B cell (primary cell): ENCODE data around the gene NAA80. TPM values are rescaled to one million over a fixed set of nuclear protein-coding genes. Genes with fewer than 3 reads are reported as not detected.

Source experiments
- ATAC-seq: fragments of 200-7000 bp; cut with Tn5 transposase; one replicate; pipeline ENCODE4 v1.10.0; 2021; ENCODE audit warnings: low read depth, mild to moderate bottlenecking, moderate number of reproducible peaks, moderate library complexity
- CTCF ChIA-PET: fragments of 350-600 bp; sonication (Branson Sonifier 250); formaldehyde crosslinking; loops from one replicate; lab custom pipeline; 2021; ENCODE audit warnings: antibody characterized with exemption, inconsistent platforms; lab: Charles Lee
- POLR2A ChIA-PET: fragments of 350-600 bp; sonication (Branson Sonifier 250); formaldehyde crosslinking; loops from one replicate; lab custom pipeline; 2021; ENCODE audit warnings: antibody characterized with exemption; lab: Charles Lee
- DNase-seq: peaks from one replicate; pipeline ENCODE4 v3.0.0; 2013
- H2AFZ ChIP-seq: 2 replicates; pipeline ENCODE4 v1.6.1; 2012; ENCODE audit warnings: mild to moderate bottlenecking, low read depth, low read length; ENCODE audit not compliant: insufficient read depth, poor library complexity, severe bottlenecking
- H3K27ac ChIP-seq, 2 donors: 1 replicate in 1 of 2; 2 replicates in 1 of 2; pipeline ENCODE4 v1.5.1; 2012 to 2013; ENCODE audit warnings: low read length in 2 of 2, mild to moderate bottlenecking in 2 of 2, moderate library complexity in 1 of 2
- H3K27me3 ChIP-seq, 4 experiments: fragments of 200-600 bp in 1 of 4; sonication (generic) in 1 of 4; replicated peaks in 1 of 4; 1 replicate in 2 of 4; 2 replicates in 2 of 4; pipeline versions ENCODE4 v1.6.1 to v1.7.0; 2013 to 2016; ENCODE audit warnings: low read length in 3 of 4, mild to moderate bottlenecking in 2 of 4, mixed read lengths in 1 of 4, moderate library complexity in 1 of 4; ENCODE audit not compliant: insufficient read depth in 4 of 4, control insufficient read depth in 3 of 4; ENCODE audit errors: control extremely low read depth in 1 of 4
- H3K36me3 ChIP-seq, 2 experiments: replicated peaks in 1 of 2; 1 replicate in 1 of 2; 2 replicates in 1 of 2; pipeline versions ENCODE4 v1.6.1 to v1.7.1; 2013; ENCODE audit warnings: low read length in 1 of 2; ENCODE audit not compliant: insufficient read depth in 2 of 2, control insufficient read depth in 1 of 2; ENCODE audit errors: control extremely low read depth in 1 of 2, extremely low read depth in 1 of 2
- H3K4me1 ChIP-seq, 2 donors: fragments of 200-600 bp in 1 of 2; sonication (generic) in 1 of 2; 1 replicate in 1 of 2; 2 replicates in 1 of 2; pipeline versions ENCODE4 v1.5.1 to v1.6.1; 2013 to 2017; ENCODE audit warnings: low read length in 2 of 2; ENCODE audit not compliant: control insufficient read depth in 2 of 2, insufficient read depth in 2 of 2
- H3K4me2 ChIP-seq: replicated peaks from 2 replicates; pipeline ENCODE3; 2012; ENCODE audit warnings: mild to moderate bottlenecking, low read depth, low read length; ENCODE audit not compliant: poor library complexity, severe bottlenecking
- H3K4me3 ChIP-seq, 5 experiments: fragments of 200-600 bp in 1 of 5; sonication (generic) in 1 of 5; 1 replicate in 3 of 5; 2 replicates in 2 of 5; pipeline versions ENCODE4 v1.5.1 to v1.7.0; 2011 to 2016; ENCODE audit warnings: low read length in 4 of 5, mild to moderate bottlenecking in 4 of 5, low read depth in 2 of 5, control low read depth in 1 of 5, moderate library complexity in 1 of 5; ENCODE audit not compliant: insufficient read depth in 1 of 5; ENCODE audit errors: control extremely low read depth in 1 of 5, extremely low read depth in 1 of 5
- H3K79me2 ChIP-seq: fragments of 200-600 bp; sonication (generic); one replicate; pipeline ENCODE4 v1.6.0; 2016; ENCODE audit warnings: low read length; ENCODE audit not compliant: control insufficient read depth, insufficient read depth
- H3K9ac ChIP-seq: fragments of 200-600 bp; sonication (generic); 2 replicates; pipeline ENCODE4 v1.6.1; 2017; ENCODE audit warnings: mild to moderate bottlenecking, low read length, moderate library complexity
- H3K9me3 ChIP-seq, 3 donors: one replicate each; pipeline versions ENCODE4 v1.6.1 to v1.7.1; 2013; ENCODE audit warnings: low read length in 2 of 3; ENCODE audit not compliant: control insufficient read depth in 2 of 3, insufficient read depth in 1 of 3; ENCODE audit errors: control extremely low read depth in 1 of 3
- H4K20me1 ChIP-seq: 2 replicates; pipeline ENCODE4 v1.6.0; 2012; ENCODE audit warnings: mild to moderate bottlenecking, low read length; ENCODE audit not compliant: insufficient read depth, control insufficient read depth, poor library complexity, severe bottlenecking
- H3K27ac Mint-ChIP-seq: one replicate; pipeline ENCODE4 v1.8.0; 2021; ENCODE audit warnings: mixed read lengths
- H3K27me3 Mint-ChIP-seq: one replicate; pipeline ENCODE4 v1.8.0; 2021; ENCODE audit warnings: mixed read lengths
- H3K4me1 Mint-ChIP-seq: one replicate; pipeline ENCODE4 v1.8.0; 2021; ENCODE audit warnings: mixed read lengths
- H3K4me3 Mint-ChIP-seq: one replicate; pipeline ENCODE4 v1.8.0; 2021; ENCODE audit warnings: mixed read lengths
- H3K9me3 Mint-ChIP-seq: one replicate; pipeline ENCODE4 v1.8.0; 2022; ENCODE audit warnings: mixed read lengths; ENCODE audit not compliant: insufficient read depth
- CTCF ChIP-seq: fragments of 200-600 bp; IDR thresholded peaks from one replicate; pipeline ENCODE4 v1.8.0; 2022; ENCODE audit warnings: antibody characterized with exemption, mild to moderate bottlenecking
- EZH2 ChIP-seq: IDR thresholded peaks from 2 replicates; pipeline ENCODE4 v1.6.1; 2012; ENCODE audit warnings: borderline replicate concordance, low read depth, mild to moderate bottlenecking, moderate library complexity, low read length; ENCODE audit not compliant: insufficient read depth, poor library complexity, severe bottlenecking
- WGBS: methylation state at CpG from one replicate; pipeline ENCODE4 v1.1.5; 2013; ENCODE audit warnings: missing lambda C conversion rate; ENCODE audit not compliant: insufficient coverage; 5-methylcytosine and 5-hydroxymethylcytosine counted together
- intact Hi-C: fragments of 100-400 bp; cut with micrococcal nuclease; formaldehyde crosslinking; loops from one replicate; pipeline ENCODE4 v1.10.0; 2022
- polyA plus RNA-seq: library from polyadenylated mRNA; depleted of rRNA; stranded (reverse); fragments of >200 nt; gene quantifications from 2 replicates; pipeline ENCODE4 v1.2.3, GENCODE V29; 2012
- total RNA-seq, 2 donors: library from RNA; stranded (reverse); fragments of 120-200 nt in 1 of 2; gene quantifications; 1 replicate in 1 of 2; 2 replicates in 1 of 2; pipeline versions ENCODE4 v1.2.3 to v1.2.4, GENCODE V29; 2013 to 2022

NAA80 gene
- total and polyA plus RNA-seq, 2 donors (not counting 1 experiment from before 2014, with no cell fraction given): 37.8 to 49.0 TPM

DNA sequence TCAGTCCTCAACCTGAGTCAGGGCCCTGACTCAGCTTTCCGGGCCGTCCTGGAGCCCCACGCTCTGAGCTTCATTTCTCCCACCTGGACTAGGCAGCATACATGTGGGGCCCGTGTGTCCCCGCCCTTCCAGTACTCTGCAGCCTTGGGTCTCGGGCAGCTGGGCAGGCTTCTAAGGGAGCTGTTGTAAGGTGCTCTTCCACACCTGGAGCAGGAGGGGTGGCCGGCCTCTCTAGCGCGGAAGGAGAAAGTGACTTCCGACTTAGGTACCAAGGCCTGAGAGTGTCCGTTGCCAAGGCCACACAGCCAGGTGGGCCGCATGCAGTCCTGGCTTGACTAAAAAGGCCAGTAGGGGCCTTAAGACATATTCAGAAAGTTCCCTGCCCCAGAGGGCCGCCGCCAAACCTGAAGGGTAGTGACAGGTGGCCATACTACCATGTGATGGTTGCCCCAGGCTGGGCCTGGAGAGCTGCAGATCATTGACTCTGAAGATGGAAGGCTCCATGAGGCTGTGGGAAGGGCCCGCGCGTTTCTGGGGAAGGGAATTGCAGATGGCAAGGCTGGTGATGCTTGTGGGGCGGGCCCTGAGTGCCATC lies 39.7 kb downstream of the NAA80 start:
- Mint-ChIP-seq H3K27ac (peak overlapping the region; percentile 80), H3K4me3 (peak overlapping the region; percentile 77), H3K4me1 (peaks cover 17% of the 10 kb centered on the region), H3K27me3 (no peaks in the 10 kb centered on the region), H3K9me3 (no peaks in the 10 kb centered on the region)
- TF ChIP-seq CTCF (no peak), EZH2 (no peak)
- Histone ChIP-seq H3K4me3 (no peak overlapping the region), H3K4me2 (peak overlapping the region; percentile 98), H3K9ac (peak overlapping the region; percentile 77), H4K20me1 (peaks cover 52% of the 10 kb centered on the region), H3K9me3 (no peaks in the 10 kb centered on the region), H3K4me1 (peaks cover 12 to 23% of the 10 kb centered on the region in 2 donors), H3K27me3 (no peaks in the 10 kb centered on the region), H3K79me2 (peaks cover 11% of the 10 kb centered on the region), H2AFZ (peak overlapping the region; percentile 82), H3K27ac (peak overlapping the region; percentile 7 to 79), H3K36me3 (peaks cover 0 to 36% of the 10 kb centered on the region in 2 experiments)
- WGBS: 65% methylated on average over 18 of the region's 18 CpGs
- intact Hi-C loops: loop anchor here (1.0 kb wide), 3 partner anchors 13 to 32 kb away; no protein-coding TSS in a partner anchor
- ChIA-PET POLR2A (interaction anchor here (0.6 to 2.0 kb wide), 4 partner anchors 31 to 244 kb away, joined by 3 to 21 read pairs (median 3); partner anchors contain the start of gene CACNA2D2), CTCF (interaction anchor here (0.8 to 27.3 kb wide), 11 partner anchors 8 to 77 kb away, joined by 3 to 596 read pairs (median 4); partner anchors contain the start of gene GNAI2)
- ATAC-seq (no peak), DNase-seq (peak; percentile 34)

- no peak overlapping the region for H3K4me2 ChIP-seq
- H3K9ac ChIP-seq: no peak overlapping the region
- intact Hi-C loops: no loop called here
- H3K27me3 Mint-ChIP-seq: no peaks in the 10 kb centered on the region
- no peak overlapping the region for H3K27ac ChIP-seq
- peaks cover 0 to 41% of the 10 kb centered on the region in 2 experiments for H3K36me3 ChIP-seq
- H3K9me3 ChIP-seq: no peaks in the 10 kb centered on the region
- peaks cover 58% of the 10 kb centered on the region for H4K20me1 ChIP-seq
- H3K9me3 Mint-ChIP-seq: no peaks in the 10 kb centered on the region
- no peaks in the 10 kb centered on the region for H3K27me3 ChIP-seq
- ChIA-PET CTCF (interaction anchor here (0.6 to 27.3 kb wide), 8 partner anchors 8 to 260 kb away, joined by 3 to 596 read pairs (median 4); partner anchors contain the start of genes GNAI2 and HYAL2), POLR2A (interaction anchor here (1.1 to 2.0 kb wide), 2 partner anchors 12 to 31 kb away, joined by 4 to 21 read pairs; no protein-coding TSS in a partner anchor)
- H3K79me2 ChIP-seq: peaks cover 16% of the 10 kb centered on the region
- ATAC-seq (no peak), DNase-seq (no peak)
- H3K4me3 ChIP-seq: no peak overlapping the region
- H3K4me1 ChIP-seq: peaks cover 12 to 23% of the 10 kb centered on the region in 2 donors
- TF ChIP-seq CTCF (no peak), EZH2 (no peak)
- no peak overlapping the region for H3K4me3 Mint-ChIP-seq
- 96% methylated on average over 10 of the region's 16 CpGs for WGBS
- no peak overlapping the region for H3K27ac Mint-ChIP-seq
- no peak overlapping the region for H2AFZ ChIP-seq
- peaks cover 17% of the 10 kb centered on the region for H3K4me1 Mint-ChIP-seq
Measured at GRCh38 chr3:50258979-50259378, 40.2 kb downstream of the NAA80 start.
